GM12878 (cell line): ENCODE data around the gene SNX10. TPM values are rescaled to one million over a fixed set of nuclear protein-coding genes. Genes with fewer than 3 reads are reported as not detected.
"Not testable (repeated sequence)": the region's sequence is repeated elsewhere in the genome, so short reads cannot be mapped to it uniquely, and the experiment has no call there.

Source experiments
- ATAC-seq: fragments of 200-7000 bp; cut with Tn5 transposase; 3 replicates; pipeline ENCODE4 v1.9.1; 2020; ENCODE audit warnings: mild to moderate bottlenecking, moderate library complexity
- BruUV-seq: library from RNA; stranded (reverse); fragments of 400-500 nt; replicated peaks from 2 replicates; lab custom pipeline; 2021; lab: Mats Ljungman, UMichigan
- CTCF ChIA-PET: fragments of 300-600 bp; sonication (Branson Sonifier 250); formaldehyde crosslinking; extraction: SDS; loops from one replicate; lab custom pipeline; 2021; ENCODE audit warnings: inconsistent platforms; lab: Yijun Ruan, JAX
- POLR2A ChIA-PET: fragments of 350-600 bp; formaldehyde crosslinking; extraction: SDS; loops from one replicate; lab custom pipeline; 2021; ENCODE audit warnings: inconsistent platforms; lab: Charles Lee
- RAD21 ChIA-PET: fragments of 300-600 bp; sonication (Branson Sonifier 250); formaldehyde crosslinking; loops from one replicate; lab custom pipeline; 2023; ENCODE audit warnings: antibody characterized with exemption; ENCODE audit not compliant: unreplicated experiment; lab: Charles Lee
- SMC1A ChIA-PET: fragments of 300-600 bp; sonication (Branson Sonifier 250); formaldehyde crosslinking; loops from one replicate; lab custom pipeline; 2023; ENCODE audit not compliant: unreplicated experiment, uncharacterized antibody; lab: Charles Lee
- DNase-seq: peaks from one replicate; pipeline ENCODE4 v3.0.0-alpha.2; 2011; ENCODE audit warnings: low read depth, low spot score
- FAIRE-seq: peaks from 3 replicates; lab custom pipeline; 2011; peaks lifted over from hg19 to GRCh38; lab: Jason Lieb, UNC
- H2AFZ ChIP-seq: 2 replicates; pipeline ENCODE4 v1.6.0; 2011; ENCODE audit warnings: low read depth, low read length, control low read depth; ENCODE audit not compliant: control insufficient read depth
- H3K27ac ChIP-seq: 2 replicates; pipeline ENCODE4 v1.5.1; 2011; ENCODE audit warnings: control low read depth; ENCODE audit not compliant: control insufficient read depth, insufficient read depth
- H3K27me3 ChIP-seq, 2 experiments: replicated peaks in 1 of 2; 2 replicates each; pipeline versions ENCODE4 v1.6.0 to v1.6.1; 2011; ENCODE audit warnings: low read length in 1 of 2; ENCODE audit not compliant: control insufficient read depth in 2 of 2, insufficient read depth in 2 of 2
- H3K36me3 ChIP-seq, 2 experiments: 2 replicates each; pipeline ENCODE4 v1.5.1; 2011; ENCODE audit warnings: low read length in 1 of 2; ENCODE audit not compliant: control insufficient read depth in 2 of 2, insufficient read depth in 2 of 2
- H3K4me1 ChIP-seq: 2 replicates; pipeline ENCODE4 v1.6.1; 2011; ENCODE audit warnings: mild to moderate bottlenecking, low read length, moderate library complexity, mixed read lengths; ENCODE audit not compliant: control insufficient read depth, insufficient read depth
- H3K4me2 ChIP-seq: 2 replicates; pipeline ENCODE4 v1.6.0; 2011; ENCODE audit warnings: control low read depth; ENCODE audit not compliant: control insufficient read depth, insufficient read depth
- H3K4me3 ChIP-seq: fragments of 200-600 bp; sonication (generic); 2 replicates; pipeline ENCODE4 v1.5.1; 2016
- H3K79me2 ChIP-seq: 2 replicates; pipeline ENCODE4 v1.6.0; 2011; ENCODE audit warnings: low read length; ENCODE audit not compliant: control insufficient read depth, insufficient read depth
- H3K9ac ChIP-seq: 2 replicates; pipeline ENCODE4 v1.8.0; 2011; ENCODE audit warnings: low read length, control low read depth, mixed read lengths; ENCODE audit not compliant: control insufficient read depth, insufficient read depth
- H3K9me3 ChIP-seq: replicated peaks from 3 replicates; pipeline ENCODE4 v1.5.1; 2011; ENCODE audit warnings: mild to moderate bottlenecking, low read length; ENCODE audit not compliant: control insufficient read depth, insufficient read depth
- H4K20me1 ChIP-seq: 2 replicates; pipeline ENCODE4 v1.6.0; 2011; ENCODE audit not compliant: control insufficient read depth, insufficient read depth
- ASH2L ChIP-seq: fragments of 300-600, 200-600 bp; sonication (generic); IDR thresholded peaks from 2 replicates; pipeline ENCODE4 v1.6.1; 2017; ENCODE audit warnings: low read depth, mild to moderate bottlenecking, borderline replicate concordance
- CBFB ChIP-seq: IDR thresholded peaks from 2 replicates; pipeline ENCODE4 v1.6.1; 2016; ENCODE audit warnings: antibody characterized with exemption, low read depth
- E2F8 ChIP-seq: fragments of 450-650 bp; IDR thresholded peaks from 2 replicates; pipeline ENCODE4 v1.6.1; 2018; ENCODE audit warnings: mild to moderate bottlenecking, low read depth, moderate library complexity; ENCODE audit not compliant: partially characterized antibody
- IKZF1 ChIP-seq: fragments of 450-650 bp; conservative IDR thresholded peaks from 2 replicates; pipeline ENCODE4 v1.6.1; 2017; ENCODE audit warnings: antibody characterized with exemption, mild to moderate bottlenecking
- NFXL1 ChIP-seq: fragments of 450-650 bp; IDR thresholded peaks from 2 replicates; pipeline ENCODE4 v1.6.1; 2017; ENCODE audit warnings: antibody characterized with exemption, mild to moderate bottlenecking, borderline replicate concordance
- PRDM15 ChIP-seq: fragments of 450-650 bp; formaldehyde crosslinking; IDR thresholded peaks from 2 replicates; pipeline ENCODE4 v1.4.0; 2020; ENCODE audit warnings: mild to moderate bottlenecking, moderate library complexity
- SREBF1 ChIP-seq: IDR thresholded peaks from 2 replicates; pipeline ENCODE4 v1.6.1; 2012; ENCODE audit warnings: mild to moderate bottlenecking, low read length
- SUZ12 ChIP-seq: fragments of 200-600 bp; sonication (generic); IDR thresholded peaks from one replicate; pipeline ENCODE4 v1.6.1; 2018; ENCODE audit warnings: antibody characterized with exemption, mild to moderate bottlenecking; ENCODE audit not compliant: unreplicated experiment
- YY1 ChIP-seq: IDR thresholded peaks from 2 replicates; pipeline ENCODE4 v1.6.1; 2011; ENCODE audit warnings: low read depth, mild to moderate bottlenecking, low read length
- ZBED1 ChIP-seq: IDR thresholded peaks from 2 replicates; pipeline ENCODE4 v1.6.1; 2016; ENCODE audit warnings: borderline replicate concordance
- WGBS: methylation state at CpG from one replicate; pipeline ENCODE4 v1.1.6; 2016; ENCODE audit warnings: low lambda C conversion rate; ENCODE audit not compliant: insufficient replicate concordance, insufficient coverage; ENCODE audit errors: missing lambda C conversion rate; 5-methylcytosine and 5-hydroxymethylcytosine counted together
- in situ Hi-C: fragments of 300-500 bp; cut with MboI; formaldehyde crosslinking; loops from 9 replicates; pipeline ENCODE4 v1.14.3; 2018; ENCODE audit warnings: mixed read lengths
- intact Hi-C: fragments of 100-400 bp; cut with micrococcal nuclease; formaldehyde crosslinking; loops from one replicate; pipeline ENCODE4 v1.14.2; 2022; ENCODE audit not compliant: unreplicated experiment
- polyA plus RNA-seq, 11 experiments: library from polyadenylated mRNA; depleted of rRNA in 4 of 11; unstranded in 6 of 11; stranded (reverse) in 5 of 11; fragments of >200 nt; fragmentation: Nextera tagmentation in 4 of 11; fragmentation: Illumina TruSeq in 1 of 11; extraction: Ambion mirVana in 4 of 11; extraction: Trizol in 1 of 11; gene quantifications; 1 replicate in 1 of 11; 2 replicates in 10 of 11; pipeline versions ENCODE4 v1.2.1 to v1.2.3, GENCODE V29; 2011 to 2016; ENCODE audit warnings: inconsistent platforms in 2 of 11, missing spikeins in 2 of 11, low read depth in 1 of 11
- total RNA-seq, 4 experiments: library from RNA; depleted of rRNA in 3 of 4; stranded (reverse); fragments of >200 nt in 3 of 4; fragmentation: Illumina TruSeq in 1 of 4; extraction: Trizol in 1 of 4; gene quantifications; 2 replicates each; pipeline versions ENCODE4 v1.2.1 to v1.2.3, GENCODE V29; 2013 to 2021

SNX10 gene
- total and polyA plus RNA-seq, 10 of the 15 experiments (the other 5 are each of a cell fraction or from before 2014, with no cell fraction given), result 22.0 to 56.2 (median 30.1) TPM

DNA sequence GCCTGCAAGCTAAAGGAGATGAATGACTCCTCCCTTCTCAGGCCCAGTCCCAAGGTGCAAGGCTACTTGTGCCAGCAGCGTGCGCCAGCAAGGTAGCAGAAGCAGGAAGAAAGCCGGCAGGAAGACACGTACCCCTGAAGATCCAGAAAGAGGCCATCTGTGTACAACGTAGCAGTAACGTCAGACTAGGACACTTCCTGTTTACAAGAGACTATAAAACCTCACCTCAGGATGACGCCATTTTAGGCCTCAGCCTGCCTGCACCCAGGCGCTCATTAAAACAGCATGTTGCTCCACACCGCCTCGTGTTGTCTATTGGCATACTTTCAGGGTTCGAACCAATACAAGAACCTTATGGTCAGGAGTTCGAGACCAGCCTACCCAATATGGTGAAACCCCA is 41.4 kb upstream of the SNX10 start:
- no peak for ATAC-seq
- TF ChIP-seq YY1 (no peak), ASH2L (no peak), IKZF1 (no peak), E2F8 (no peak), CBFB (no peak), SREBF1 (no peak), SUZ12 (no peak), PRDM15 (CRISPR knock-in tag) (no peak), ZBED1 (no peak), NFXL1 (no peak)
- TF ChIP-seq, all 136 proteins: peak for 0
- Histone ChIP-seq H3K27ac (no peak overlapping the region), H3K79me2 (no peaks in the 10 kb centered on the region), H3K4me3 (no peak overlapping the region), H3K4me1 (no peaks in the 10 kb centered on the region), H4K20me1 (no peaks in the 10 kb centered on the region), H3K9ac (no peak overlapping the region), H3K9me3 (no peaks in the 10 kb centered on the region), H3K4me2 (no peak overlapping the region), H3K36me3 (no peaks in the 10 kb centered on the region), H3K27me3 (no peaks in the 10 kb centered on the region), H2AFZ (peak overlapping the region; percentile 7; the same call in 1 of the 2 replicates)
- ChIA-PET CTCF (interaction anchor here (0.9 kb wide), 1 partner anchor 11 kb away, joined by 3 read pairs; no protein-coding TSS in a partner anchor), RAD21 (no interaction called here), SMC1A (no interaction called here), POLR2A (no interaction called here)
- 57% methylated on average over 12 of the region's 12 CpGs for WGBS
- intact Hi-C loops (no loop called here), in situ Hi-C loops (loop anchor here (25.0 kb wide), 1 partner anchor 262 kb away; no protein-coding TSS in a partner anchor)
- no TSS peak for BruUV-seq
- FAIRE-seq (no peak), DNase-seq (no peak)

GRCh38 chr7:26261866-26262265 is 29.8 kb upstream of the SNX10 start:
- H3K79me2 ChIP-seq, RAD21 ChIA-PET, H3K9ac ChIP-seq, CTCF ChIA-PET, DNase-seq, H3K27me3 ChIP-seq, H3K36me3 ChIP-seq, H3K27ac ChIP-seq, ATAC-seq, BruUV-seq, SMC1A ChIA-PET, FAIRE-seq, H3K9me3 ChIP-seq, H4K20me1 ChIP-seq, POLR2A ChIA-PET, H2AFZ ChIP-seq, H3K4me1 ChIP-seq, H3K4me3 ChIP-seq, intact Hi-C loops, H3K4me2 ChIP-seq: not testable (repeated sequence)
- 82% methylated on average over 16 of the region's 29 CpGs for WGBS
- in situ Hi-C loops, result loop anchor here (25.0 kb wide), 1 partner anchor 250 kb away; no protein-coding TSS in a partner anchor
